HG03066 (cell line): ENCODE data around the gene NSD1.

Source experiments
- ATAC-seq: cut with Tn5 transposase; IDR thresholded peaks from one replicate; pipeline ENCODE4 v1.9.1; 2021; ENCODE audit warnings: low read depth; ENCODE audit not compliant: unreplicated experiment

Gene NSD1

DNA sequence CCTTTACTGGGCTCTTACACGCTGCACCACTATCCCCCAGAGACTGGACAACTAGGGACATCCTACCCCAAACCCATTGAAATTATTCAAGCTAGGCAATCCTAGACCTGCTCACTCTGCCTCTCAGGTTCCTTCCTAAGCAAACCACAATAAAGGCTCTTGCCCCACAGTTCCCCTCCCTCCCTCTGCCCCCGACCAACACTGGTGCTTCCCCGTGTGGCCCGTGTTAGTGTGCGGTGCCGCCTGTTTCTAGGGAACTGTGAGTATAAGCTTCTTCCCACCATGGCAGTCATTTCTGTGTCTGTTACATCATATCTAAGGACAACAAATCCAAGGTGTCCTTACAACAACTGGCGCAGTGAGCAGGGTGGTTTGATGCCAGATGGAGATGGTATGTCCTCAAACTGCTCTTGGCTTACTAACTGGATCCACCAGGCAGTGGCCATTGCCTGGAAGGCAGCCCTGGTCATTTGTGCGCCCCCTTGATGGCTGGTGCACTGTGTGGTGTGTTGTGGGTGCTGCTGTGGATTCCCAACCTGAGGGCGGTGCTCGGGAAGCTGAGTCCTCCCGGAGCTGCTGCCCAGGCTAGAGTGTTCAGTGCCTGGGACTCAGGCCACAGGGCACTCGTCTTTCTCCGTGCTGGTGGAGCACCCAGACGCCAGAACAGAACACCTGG is 186.5 kb downstream of the NSD1 start:
- no peak for ATAC-seq

DNA sequence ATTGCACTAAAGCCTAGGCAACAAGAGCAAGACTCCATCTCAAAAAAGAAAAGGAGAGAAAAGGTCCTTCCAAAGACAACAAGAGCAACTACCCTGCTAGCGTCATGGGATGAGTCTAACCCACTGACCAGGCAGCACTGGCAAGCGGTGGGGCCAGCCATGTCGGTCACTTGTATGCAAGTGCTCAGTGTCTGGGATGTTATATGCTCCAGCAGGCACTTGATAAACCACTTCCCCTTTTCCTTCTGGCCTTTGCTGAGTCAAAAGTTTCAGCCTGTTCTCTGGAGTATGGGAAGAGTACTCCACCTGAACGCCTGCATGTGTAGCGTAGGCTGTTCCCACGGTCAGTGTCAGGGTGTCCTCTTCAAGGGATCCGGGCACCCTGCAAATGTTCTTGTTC is 187.3 kb downstream of the NSD1 start:
- no peak for ATAC-seq

DNA sequence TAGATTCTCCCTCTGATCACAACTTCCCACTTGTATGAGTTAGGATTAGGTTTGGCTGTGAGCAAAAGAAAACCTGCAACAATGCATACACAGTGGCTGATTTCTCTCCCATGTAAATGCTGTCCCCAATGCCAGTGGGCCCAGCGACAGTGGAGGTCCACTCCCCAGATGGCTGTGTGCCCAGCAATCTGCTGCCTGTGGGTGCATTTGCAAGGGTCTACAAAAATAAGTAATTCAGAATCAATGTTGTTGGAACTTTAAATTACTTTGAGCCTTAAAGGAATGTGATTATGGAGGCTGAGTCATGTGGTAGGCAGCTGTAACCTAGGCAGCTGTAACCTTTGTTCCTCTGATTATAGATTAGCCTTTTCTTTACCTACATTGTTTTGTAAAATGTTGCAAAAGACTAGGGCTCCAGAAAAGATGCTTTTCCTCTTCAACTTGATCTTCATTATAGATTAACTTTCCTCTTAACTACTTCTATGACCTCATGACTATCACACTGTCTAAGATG is 192.4 kb downstream of the NSD1 start:
- ATAC-seq: no peak

DNA sequence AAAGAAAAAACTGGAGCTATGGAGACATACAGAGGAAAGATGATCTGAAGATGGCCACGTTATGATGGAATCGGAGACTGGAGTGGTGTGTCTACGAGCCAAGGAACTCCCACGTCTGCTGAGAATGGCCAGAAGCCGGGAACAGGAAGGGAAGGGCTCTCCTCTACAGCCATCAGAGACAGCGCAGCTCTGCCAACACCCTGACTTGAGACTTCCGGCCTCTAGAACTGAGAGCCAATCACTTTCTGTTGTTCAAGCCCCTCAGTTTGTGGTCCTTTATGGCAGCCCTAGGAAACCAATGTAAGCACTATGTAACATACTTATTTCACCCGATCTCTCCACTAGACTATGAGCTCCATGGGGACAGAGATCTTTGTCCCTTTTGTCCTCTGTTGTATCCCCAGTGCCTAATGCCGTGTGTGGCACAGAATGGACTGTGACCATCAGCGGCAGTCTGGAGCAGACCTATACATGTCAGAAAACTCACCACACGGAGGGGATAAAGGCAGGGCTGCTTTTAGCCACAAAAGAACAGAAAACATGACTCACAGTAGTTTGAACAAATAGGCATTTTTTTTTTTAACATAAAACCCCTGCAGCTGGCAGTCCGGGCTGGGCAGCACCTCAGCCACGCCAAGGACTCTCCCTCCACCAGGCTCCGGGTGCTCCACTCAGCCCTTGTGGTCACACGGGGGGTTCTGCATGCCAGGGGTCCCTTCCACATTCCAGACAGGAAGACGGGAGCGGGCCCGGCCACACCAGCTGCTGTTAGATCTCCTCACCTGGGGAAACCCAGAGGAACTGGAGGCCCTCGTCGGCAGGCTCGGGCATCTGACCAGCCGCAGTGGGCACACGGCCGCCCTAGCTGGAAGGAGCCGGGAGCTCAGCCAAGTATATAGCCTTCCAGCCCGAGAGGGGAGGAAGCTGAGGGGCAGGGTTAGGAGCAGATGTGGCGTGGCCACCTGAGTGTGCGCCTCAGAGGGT is 194.3 kb downstream of the NSD1 start:
- no peak for ATAC-seq

DNA sequence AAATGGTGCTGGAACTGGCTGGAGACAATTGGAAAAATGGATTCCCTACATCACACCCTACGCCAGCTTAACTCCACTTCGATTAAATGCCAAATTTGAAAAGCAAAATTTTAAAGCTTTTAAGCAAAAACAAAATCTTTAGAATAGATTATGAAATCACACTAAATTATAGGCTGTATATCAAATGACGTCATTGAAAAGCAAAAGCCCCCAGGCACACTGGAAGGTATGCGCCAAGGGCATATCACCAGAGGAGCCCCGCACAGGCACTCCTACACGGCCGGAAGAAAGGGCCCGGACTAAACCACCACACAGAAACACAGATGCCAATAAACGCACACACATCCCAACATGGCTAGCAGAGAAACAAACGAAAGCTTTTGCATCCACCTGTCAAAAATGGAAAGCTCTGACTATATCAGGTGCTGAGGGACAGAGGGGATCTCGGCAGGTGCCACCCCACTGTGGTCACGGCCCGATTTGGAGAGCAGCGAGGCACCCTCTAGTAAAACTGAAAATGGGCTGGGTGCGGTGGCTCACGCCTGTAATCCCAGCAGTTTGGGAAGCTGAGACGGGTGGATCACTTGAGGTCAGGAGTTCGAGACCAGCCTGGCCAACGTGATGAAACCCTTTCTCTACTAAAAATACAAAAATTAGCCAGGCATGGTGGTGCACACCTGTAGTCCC is 195.1 kb downstream of the NSD1 start:
- no peak for ATAC-seq

DNA sequence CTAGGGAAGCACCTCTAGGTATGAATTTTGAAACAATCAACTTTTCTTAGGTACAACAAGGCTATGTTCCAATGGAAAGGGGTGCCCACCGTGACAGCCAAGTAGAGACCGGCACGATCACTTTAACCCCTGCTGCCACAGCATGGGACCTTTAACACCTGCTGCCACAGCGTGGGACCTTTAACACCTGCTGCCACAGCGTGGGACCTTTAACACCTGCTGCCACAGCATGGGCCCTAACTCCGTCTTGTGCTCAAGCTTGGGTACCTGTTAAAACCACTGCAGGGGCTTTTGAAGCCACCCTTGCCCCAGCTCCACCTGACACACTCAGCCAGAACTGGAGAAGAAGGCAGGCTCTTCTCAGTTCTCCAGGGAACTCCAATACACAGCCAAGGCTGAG is 196.3 kb downstream of the NSD1 start:
- ATAC-seq: no peak

DNA sequence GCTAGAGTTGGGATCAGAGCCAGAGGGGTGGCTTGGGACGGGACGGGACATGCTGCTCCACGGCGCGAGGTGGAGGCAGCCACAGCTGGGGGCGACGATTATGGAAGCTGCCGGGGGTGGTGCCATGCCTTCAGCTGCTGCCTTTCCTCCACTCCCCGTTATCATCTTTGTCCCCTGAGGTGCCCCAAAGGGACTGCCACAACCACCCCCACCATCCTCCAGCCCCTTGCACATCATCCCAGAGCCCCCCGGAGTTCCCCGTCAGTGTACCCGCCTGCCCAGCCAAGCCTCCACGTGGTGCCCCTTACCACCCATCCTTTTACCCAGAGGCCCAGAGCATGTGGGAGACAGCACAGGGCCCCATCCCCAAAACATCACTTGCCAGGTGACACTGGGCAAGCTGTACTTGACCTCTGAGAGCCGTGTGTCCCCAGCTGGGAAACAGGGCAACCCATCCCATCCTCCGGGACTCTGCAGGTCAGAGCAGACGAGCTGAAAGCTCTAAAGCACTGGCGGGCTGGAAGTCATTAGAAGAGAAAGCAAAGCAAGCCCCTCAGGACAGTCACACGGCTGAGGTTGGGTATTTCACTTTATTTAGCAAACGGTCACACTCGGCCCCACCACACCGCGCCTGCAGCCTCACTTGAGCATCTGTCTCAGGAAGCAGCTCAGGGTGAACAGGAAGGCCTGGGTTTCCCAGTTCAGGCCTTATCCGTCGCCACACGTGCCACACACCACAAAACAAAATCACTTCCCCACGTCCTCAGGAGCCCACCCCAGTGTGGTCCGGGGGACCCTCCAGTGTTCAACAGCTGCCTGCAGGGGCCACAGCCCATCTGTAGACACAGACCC is 197.6 kb downstream of the NSD1 start:
- no peak for ATAC-seq

DNA sequence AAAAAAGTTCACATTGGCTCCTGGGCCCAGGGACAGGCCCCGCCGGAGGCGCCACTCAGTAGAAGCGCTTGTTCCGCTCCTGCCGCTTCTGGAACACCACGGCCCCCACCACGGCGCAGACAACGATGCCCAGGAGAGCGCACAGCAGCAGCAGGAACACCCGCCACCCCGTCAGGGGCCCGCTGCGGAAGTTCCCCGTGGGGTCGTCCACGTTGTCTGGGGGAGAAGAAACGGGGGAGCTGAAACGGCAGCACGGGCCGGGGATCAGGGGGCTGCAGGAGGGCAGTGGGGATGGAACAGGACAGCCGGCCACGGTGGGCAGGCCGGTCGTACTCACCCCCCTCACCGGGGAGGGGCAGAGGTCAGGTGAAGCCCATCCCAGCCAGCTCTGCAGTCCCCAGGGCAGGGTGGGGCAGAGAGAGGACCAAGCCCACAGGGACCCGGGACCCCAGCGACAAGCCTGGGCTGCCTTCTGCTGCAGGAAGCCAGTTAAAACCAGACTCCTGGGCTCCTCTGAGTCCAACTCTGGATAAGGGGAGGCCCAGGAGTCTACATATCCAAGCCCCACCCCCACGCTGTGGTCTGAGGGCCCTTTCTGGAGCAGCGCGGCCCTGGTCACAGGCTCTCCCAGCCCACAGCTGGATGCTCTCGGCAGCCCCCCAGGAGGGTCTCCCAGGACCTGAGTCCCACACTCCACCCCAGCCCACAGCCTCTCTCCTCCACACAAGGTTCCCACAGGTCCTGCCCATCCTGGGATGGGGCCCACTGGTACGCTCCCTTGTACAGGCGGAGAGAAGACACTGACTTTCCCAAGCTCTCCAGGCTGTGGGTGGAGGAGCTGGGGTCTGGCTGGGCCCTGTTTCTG is 198.7 kb downstream of the NSD1 start:
- ATAC-seq: no peak

DNA sequence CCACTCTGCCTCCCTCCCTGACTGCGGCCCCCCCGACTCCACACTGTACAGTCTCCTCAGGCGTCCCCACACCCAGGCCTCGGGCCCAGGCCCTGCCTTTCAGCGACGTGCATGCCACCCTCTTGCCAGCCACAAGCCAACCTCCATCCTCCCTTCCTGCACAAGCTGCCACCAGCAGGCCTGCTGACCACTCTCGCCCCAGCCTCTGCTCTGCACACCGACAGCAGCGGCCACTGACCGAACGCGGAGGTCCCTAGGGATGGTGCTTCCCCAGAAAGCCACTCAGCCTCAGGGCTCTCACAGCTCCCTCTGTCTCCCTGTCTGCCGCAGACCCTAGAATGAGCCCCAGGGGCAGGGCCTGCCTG is 199.3 kb downstream of the NSD1 start:
- ATAC-seq: no peak

DNA sequence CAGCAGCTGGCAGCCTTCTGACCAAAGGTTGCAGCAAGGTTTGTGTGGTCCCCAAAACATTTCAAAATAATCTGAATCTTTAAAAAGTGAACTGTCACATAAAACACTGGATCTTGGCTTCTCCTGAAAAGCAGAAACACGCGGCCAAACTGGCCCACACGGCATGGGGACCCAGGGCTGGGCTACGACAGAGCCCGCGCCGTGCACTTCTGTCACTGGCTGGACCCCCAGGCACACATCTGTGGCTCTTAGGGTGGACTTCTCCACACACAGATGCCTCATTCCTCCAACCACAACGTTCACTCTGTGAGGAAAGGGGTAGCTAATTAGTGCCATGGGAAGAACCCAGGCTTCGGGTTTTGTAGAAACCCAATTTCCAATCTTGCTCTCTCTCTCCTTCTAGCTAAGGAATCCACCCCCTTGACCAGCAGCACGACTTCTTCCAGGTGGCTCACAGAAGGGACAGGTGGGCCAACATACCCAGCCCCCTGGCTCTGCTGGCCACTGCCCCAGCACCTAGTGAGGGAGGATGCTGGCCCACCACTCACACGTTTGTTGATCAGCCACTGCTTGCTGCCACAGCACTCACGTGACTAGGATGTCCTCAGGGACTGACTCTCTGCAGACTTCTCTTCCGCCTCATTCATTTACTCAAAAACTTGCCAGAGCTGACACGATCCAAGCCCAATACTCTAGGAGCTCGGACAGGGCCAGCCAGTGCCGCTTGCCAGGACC is 200.0 kb downstream of the NSD1 start:
- no peak for ATAC-seq

DNA sequence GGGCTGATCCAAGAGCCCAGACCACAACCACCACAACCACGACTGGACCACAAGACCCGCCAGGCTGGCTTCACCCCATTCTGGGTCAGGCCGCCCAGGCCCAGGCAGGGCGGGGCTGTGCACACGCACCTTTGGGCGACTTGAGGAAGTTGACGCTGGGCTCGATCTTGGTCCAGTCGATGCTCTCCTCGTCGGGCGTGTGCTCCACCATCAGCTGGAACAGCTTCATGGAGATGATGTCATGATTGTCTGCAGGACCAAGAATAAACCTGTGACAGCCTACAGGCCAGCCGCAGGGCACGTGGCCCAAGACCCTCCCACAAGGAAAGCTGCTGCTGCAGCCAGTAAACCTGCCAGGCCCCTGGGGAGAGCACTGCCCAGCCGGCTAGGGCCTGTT is 200.6 kb downstream of the NSD1 start:
- no peak for ATAC-seq

DNA sequence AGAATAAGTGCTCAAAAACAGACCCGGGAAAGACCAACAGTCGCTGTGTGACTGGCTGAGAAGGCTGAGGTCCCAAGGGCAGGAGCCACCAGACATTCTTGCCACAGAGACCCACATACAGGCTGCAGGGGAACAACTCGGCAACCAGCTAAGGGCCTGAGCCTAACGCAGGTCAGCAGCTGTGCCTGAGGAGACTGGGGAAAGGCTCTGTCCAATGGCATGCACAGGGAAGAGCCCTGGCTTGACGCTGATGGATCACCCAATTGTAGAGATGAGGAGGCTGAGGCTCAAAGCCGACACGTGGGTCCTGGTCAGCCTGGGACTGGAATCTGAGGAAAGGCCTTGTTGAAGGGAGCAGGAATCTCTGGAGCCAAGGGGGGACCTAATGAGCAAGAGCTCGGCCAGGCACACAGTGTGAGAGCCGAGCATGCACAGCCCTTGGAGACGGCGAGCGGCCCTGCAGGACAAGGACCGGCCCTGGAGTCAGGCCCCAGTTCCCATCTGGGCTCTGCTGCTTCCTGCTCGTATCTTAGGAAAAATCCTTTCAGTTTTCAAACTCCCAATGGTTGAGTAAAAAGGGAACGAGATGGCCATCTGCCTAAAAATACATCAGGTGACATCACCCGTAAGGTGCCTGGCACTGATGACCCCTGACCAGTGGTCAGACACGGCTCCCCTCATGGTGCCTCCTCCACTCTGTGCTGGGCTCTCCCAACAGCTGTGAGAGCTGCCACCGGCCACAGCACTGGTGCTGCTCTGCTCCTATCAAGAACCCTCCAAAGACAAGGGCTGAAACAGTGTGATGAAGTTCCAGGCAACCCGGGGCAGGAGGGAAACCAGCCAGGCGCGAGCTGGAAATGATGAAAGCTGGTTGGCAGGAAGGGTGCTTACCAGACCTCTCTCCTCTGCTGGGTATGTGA is 201.5 kb downstream of the NSD1 start:
- ATAC-seq: no peak

DNA sequence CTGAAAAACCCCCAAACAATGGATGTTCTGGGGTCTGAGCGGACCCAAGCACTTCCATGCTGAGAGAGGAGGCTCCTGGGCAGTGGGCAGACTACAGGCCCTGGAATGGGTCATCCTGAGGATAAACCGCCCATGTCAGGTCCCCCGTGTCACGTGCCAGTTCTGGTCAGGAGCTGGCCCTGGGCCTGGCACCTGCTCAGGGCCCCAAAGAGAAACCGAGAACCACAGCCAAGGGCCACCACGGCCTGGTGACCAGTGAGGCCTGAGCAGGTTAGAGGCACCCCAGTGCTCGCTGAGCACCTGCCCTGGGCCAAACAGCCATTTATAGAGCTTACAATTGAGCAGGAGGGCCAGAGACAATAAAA is 202.1 kb downstream of the NSD1 start:
- no peak for ATAC-seq

DNA sequence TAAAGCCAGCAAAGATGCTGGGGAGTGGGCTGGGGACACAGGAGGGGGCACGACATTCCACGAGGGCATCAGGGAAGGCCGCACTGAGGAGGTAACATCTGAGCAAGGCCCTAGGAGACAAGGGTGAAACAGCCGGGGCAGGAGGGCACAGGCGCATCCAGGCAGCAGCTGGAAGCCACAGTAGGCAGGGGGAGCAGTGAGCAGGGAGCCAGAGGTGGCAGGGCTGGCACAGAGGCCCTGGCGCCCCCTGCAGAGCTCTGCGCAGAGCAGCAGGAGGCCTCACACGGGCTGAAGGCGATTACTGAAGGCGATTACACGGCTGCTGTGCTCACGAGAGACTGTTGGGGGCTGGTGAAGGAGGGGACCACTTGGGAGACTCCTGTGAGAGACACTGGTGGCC is 202.5 kb downstream of the NSD1 start:
- ATAC-seq: no peak

DNA sequence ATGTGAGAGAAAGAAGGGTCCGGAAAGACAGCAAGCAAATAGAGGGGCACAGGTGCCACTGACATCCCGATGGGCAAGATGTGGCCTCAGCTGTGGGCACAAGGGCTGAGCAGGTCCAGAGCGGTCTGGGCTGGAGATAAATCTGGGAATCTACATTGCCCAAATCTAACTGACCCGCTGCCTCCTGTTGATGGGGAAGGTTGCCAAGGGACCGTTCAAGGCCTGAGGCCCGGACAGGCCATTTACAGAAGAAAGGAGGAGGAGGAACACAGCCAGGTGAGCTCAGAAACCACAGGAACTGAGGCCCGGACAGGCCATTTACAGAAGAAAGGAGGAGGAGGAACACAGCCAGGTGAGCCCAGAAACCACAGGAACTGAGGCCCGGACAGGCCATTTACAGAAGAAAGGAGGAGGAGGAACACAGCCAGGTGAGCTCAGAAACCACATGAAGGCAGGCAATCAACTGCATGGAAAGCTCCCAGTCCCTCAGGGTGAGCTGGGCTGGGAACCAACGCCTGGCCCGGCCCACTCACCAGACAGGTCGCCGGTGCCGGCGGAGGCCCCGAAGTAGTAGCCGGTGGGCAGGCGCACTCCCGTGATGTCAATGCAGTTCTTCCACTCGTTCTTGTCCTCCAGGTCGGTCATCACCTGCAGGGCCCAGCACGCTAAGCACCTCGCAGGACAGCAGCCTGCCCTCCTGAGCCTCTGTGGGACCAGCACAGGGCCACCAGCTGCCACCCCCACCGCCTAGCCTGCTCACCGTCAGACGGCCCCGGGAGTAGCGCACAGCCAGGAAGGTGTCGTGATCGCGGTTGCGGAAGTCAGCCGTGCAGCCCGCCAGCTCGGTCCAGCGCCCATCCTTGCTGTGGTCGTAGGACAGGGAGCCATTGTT is 203.3 kb downstream of the NSD1 start:
- ATAC-seq: no peak

DNA sequence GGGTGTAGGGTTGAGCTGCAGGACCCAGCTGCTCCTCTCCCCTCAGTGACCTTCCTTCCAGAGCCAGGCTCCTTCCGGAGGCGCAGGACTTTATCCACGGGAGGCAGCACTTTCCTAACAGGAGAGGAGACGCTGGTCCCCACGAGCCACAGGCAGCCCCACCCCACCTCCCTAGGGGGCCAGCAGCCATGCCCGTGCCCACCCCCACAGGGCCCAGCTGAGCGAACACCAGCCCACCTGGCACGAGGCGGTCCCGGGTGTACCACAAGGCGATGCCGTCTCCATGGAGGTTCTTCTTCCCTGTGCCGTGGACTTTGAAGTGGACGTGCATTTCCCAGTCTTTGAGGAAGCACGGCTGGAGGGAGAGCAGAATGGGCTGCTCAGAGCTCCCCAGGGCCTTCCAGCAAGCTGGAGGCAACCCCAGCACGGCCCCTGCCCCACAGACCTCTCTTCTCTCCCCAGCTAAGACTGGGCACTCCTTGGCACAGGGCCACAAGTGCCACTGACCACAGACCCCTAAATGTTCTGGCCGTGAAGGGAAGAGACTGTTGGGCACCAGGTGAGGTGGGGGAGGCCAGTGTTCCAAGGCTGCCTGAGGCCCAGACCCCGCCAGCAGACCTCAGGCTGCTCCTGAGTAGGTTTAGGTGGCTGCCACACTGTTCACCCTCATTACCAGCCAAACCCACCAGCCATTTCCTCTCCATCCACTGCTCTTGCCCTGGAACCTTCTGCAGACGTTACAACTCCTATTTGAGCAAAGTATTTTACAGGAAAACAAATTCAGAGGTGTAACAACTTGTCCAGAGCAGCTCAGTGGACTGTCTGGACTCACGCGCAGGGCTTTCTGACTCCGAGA is 204.9 kb downstream of the NSD1 start:
- ATAC-seq: no peak
